ENCODE data around the gene CADM2.

- TF ChIP-seq CTCF (conservative IDR thresholded peaks at IDR 0.05; ENCODE audit: low read depth, low read length) (no peak), EZH2 (IDR thresholded peaks at IDR 0.05; ENCODE audit: borderline replicate concordance, low read depth, low read length, poor library complexity, severe bottlenecking) (no peak)
Observed at GRCh38 chr3:85864896-85865295, 906.1 kb downstream of the CADM2 start.

Measured in A673 (cell line).